ENCODE data around the gene SRSF9.

GRCh38 chr12:120508537-120508936 lies 39.0 kb upstream of the SRSF9 start:
- TF ChIP-seq ELF1 (IDR thresholded peaks at IDR 0.05) (no peak), CTCF (IDR thresholded peaks at IDR 0.05) (no peak), POLR2AphosphoS5 (IDR thresholded peaks at IDR 0.05; ENCODE audit: low read depth, low read length) (no peak), MAX (IDR thresholded peaks at IDR 0.05; ENCODE audit: low read depth) (no peak), ZBTB33 (IDR thresholded peaks at IDR 0.05; ENCODE audit: borderline replicate concordance, low read depth) (no peak), RXRA (IDR thresholded peaks at IDR 0.05; ENCODE audit: borderline replicate concordance, low read depth) (no peak), USF2 (IDR thresholded peaks at IDR 0.05; ENCODE audit: borderline replicate concordance, low read depth, low read length) (no peak), RAD21 (IDR thresholded peaks at IDR 0.05; ENCODE audit: low read length) (no peak), FOXM1 (IDR thresholded peaks at IDR 0.05; ENCODE audit: low read depth) (no peak), REST (IDR thresholded peaks at IDR 0.05; ENCODE audit: low read depth, low read length) (no peak), IRF3 (IDR thresholded peaks at IDR 0.05; ENCODE audit: low read depth, low read length) (no peak)
